ENCODE results near the gene GLI1. TPM values are rescaled to one million over a fixed set of nuclear protein-coding genes. Genes with fewer than 3 reads are reported as not detected.
"Not testable (repeated sequence)": the region's sequence is repeated elsewhere in the genome, so short reads cannot be mapped to it uniquely, and the experiment has no call there.

GLI1 gene
- total and polyA plus RNA-seq, 2 of the 13 experiments (the other 11 are each of a cell fraction or from before 2014, with no cell fraction given): 0.09 to 0.20 TPM

DNA sequence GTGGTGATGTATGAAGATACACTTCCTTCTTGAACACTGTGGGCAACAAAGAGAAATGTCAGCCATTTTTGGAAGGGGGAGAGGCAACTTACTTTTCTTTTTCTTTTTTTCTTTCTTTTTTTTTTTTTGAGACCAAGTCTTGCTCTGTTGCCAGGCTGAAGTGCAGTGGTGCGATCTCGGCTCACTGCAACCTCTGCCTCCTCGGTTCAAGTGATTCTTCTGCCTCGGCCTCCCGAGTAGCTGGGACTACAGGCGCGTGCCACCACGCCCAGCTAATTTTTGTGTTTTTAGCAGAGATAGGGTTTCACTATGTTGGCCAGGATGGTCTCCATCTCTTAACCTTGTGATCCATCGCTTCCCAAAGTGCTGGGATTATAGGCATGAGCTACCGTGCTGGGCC lies 58.1 kb downstream of the GLI1 start:
- peaks cover 20 to 46% of the 10 kb centered on the region in 2 experiments for H3K36me3 ChIP-seq (replicated peaks in 1 of 2; ENCODE audit: control insufficient read depth in 1 of 2, insufficient read depth in 2 of 2, low read length in 2 of 2)
- POLR2A ChIA-PET: interaction anchor here (1.0 to 7.8 kb wide), 9 partner anchors 14 to 83 kb away, joined by 3 to 90 read pairs (median 4); partner anchors contain the start of genes DCTN2, INHBC and PIP4K2C
- H3K27me3 ChIP-seq (ENCODE audit: control insufficient read depth in 1 of 2, insufficient read depth in 2 of 2, low read length in 2 of 2); in situ Hi-C loops (cut with HindIII; ENCODE audit: extremely low pct_ligation_motif_present, low pct_unique_long_range_greater_than_20kb); CTCF ChIA-PET (ENCODE audit: low intra/inter-chr PET ratio, low total read pairs); BruUV-seq (replicated peaks); ATAC-seq; intact Hi-C loops (cut with micrococcal nuclease; ENCODE audit: unreplicated experiment); DNase-seq (ENCODE audit: low spot score); H3K27ac ChIP-seq (ENCODE audit: extremely low read length, insufficient read depth, low read length); FAIRE-seq; H3K4me3 ChIP-seq (replicated peaks in 1 of 3; ENCODE audit: insufficient read depth in 1 of 3, low read depth in 2 of 3, low read length in 3 of 3); H2AFZ ChIP-seq (ENCODE audit: low read length); H3K9me3 ChIP-seq (ENCODE audit: low read length): not testable (repeated sequence)
- peak overlapping the region; percentile 100; the same call in 1 of the 2 replicates for H3K9ac ChIP-seq (ENCODE audit: insufficient read depth, low read depth, low read length)
- H3K79me2 ChIP-seq (ENCODE audit: insufficient read depth, low read length): peaks cover 24% of the 10 kb centered on the region
- H3K4me2 ChIP-seq (ENCODE audit: low read depth, low read length): peak overlapping the region; percentile 85; the same call in 1 of the 2 replicates
- peak; percentile 21; the same call in 1 of the 2 replicates for TF ChIP-seq POLR2G (IDR thresholded peaks at IDR 0.05; ENCODE audit: low read depth, low read length)
- peak; percentile 63 for TF ChIP-seq RBFOX2 (IDR thresholded peaks at IDR 0.05; ENCODE audit: low read depth, low read length)
- WGBS (ENCODE audit: low lambda C conversion rate): 93% methylated on average over 10 of the region's 10 CpGs
- peaks cover 31% of the 10 kb centered on the region for H3K4me1 ChIP-seq (ENCODE audit: insufficient read depth, low read length)
- H4K20me1 ChIP-seq (ENCODE audit: insufficient read depth, low read length): peaks cover 35% of the 10 kb centered on the region

DNA sequence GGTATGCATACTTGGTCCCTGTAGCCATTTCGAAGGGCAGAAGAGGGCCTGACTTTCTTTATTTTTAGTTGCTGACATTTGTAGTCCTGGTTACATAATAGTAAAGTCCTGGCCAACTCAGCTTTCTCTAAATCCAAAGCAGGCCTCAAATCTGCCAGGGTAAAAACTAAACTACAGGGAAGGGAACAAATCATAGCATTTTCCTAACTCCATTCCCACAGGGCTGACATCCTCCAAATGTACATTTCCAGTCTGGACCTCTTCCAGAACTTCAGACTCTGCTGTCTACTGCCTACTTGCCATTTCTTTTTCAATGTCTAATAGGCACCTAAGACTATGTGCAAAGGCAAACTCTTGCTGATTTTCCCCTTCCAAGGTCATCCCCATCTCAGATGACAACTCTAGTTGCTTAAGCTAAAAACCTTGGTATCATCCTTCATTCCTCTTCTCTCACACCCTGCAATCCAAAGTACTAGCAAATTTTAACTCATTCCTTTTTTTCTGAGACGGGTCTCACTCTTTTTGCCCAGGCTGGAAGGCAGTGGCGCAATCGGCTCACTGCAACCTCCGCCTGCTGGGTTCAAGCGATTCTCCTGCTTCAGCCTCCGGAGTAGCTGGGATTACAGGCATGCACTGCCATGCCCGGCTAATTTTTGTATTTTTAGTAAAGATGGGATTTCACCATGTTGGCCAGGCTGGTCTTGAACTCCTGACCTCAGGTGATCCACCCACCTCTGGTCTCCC lies 58.8 kb downstream of the GLI1 start:
- DNase-seq (ENCODE audit: low spot score) (no peak), FAIRE-seq (no peak), ATAC-seq (no peak)
- Histone ChIP-seq H3K79me2 (ENCODE audit: insufficient read depth, low read length) (peaks cover 27% of the 10 kb centered on the region), H3K9ac (ENCODE audit: insufficient read depth, low read depth, low read length) (peak overlapping the region; percentile 100; the same call in 1 of the 2 replicates), H3K4me2 (ENCODE audit: low read depth, low read length) (peak overlapping the region; percentile 85), H3K9me3 (ENCODE audit: low read length) (no peaks in the 10 kb centered on the region), H3K27ac (ENCODE audit: extremely low read length, insufficient read depth, low read length) (peak overlapping the region; percentile 97), H3K4me3 (replicated peaks in 1 of 3; ENCODE audit: insufficient read depth in 1 of 3, low read depth in 2 of 3, low read length in 3 of 3) (peak overlapping the region; percentile 70 to 99 (median 97)), H3K27me3 (ENCODE audit: control insufficient read depth in 1 of 2, insufficient read depth in 2 of 2, low read length in 2 of 2) (no peaks in the 10 kb centered on the region; a peak in 1 of 5 replicates), H2AFZ (ENCODE audit: low read length) (no peak overlapping the region), H3K36me3 (replicated peaks in 1 of 2; ENCODE audit: control insufficient read depth in 1 of 2, insufficient read depth in 2 of 2, low read length in 2 of 2) (peaks cover 18 to 40% of the 10 kb centered on the region in 2 experiments), H4K20me1 (ENCODE audit: insufficient read depth, low read length) (peaks cover 35% of the 10 kb centered on the region), H3K4me1 (ENCODE audit: insufficient read depth, low read length) (peaks cover 31% of the 10 kb centered on the region)
- POLR2A ChIA-PET: interaction anchor here (1.0 to 7.8 kb wide), 8 partner anchors 14 to 73 kb away, joined by 3 to 90 read pairs (median 10); partner anchors contain the start of genes DCTN2, INHBE and PIP4K2C
- BruUV-seq (replicated peaks): no TSS peak
- 67% methylated on average over 8 of the region's 8 CpGs for WGBS (ENCODE audit: low lambda C conversion rate)
- in situ Hi-C loops (cut with HindIII; ENCODE audit: extremely low pct_ligation_motif_present, low pct_unique_long_range_greater_than_20kb) (no loop called here), intact Hi-C loops (cut with micrococcal nuclease; ENCODE audit: unreplicated experiment) (no loop called here)
- CTCF ChIA-PET (ENCODE audit: low intra/inter-chr PET ratio, low total read pairs): no interaction called here
- TF ChIP-seq ZNF747 (CRISPR knock-in tag; IDR thresholded peaks at IDR 0.05; ENCODE audit: borderline replicate concordance) (no peak), ZNF569 (CRISPR knock-in tag; IDR thresholded peaks at IDR 0.05; ENCODE audit: borderline replicate concordance) (no peak), CEBPB (IDR thresholded peaks at IDR 0.05; ENCODE audit: borderline replicate concordance, low read depth, low read length) (0 out of 2 replicates have a peak, but pooled peaks have one; percentile 44), RBFOX2 (IDR thresholded peaks at IDR 0.05; ENCODE audit: low read depth, low read length) (peak; percentile 63), HOMEZ (CRISPR knock-in tag; IDR thresholded peaks at IDR 0.05; ENCODE audit: low read depth) (no peak), STAT6 (CRISPR knock-in tag; IDR thresholded peaks at IDR 0.05; ENCODE audit: borderline replicate concordance) (no peak), CEBPG (CRISPR knock-in tag; IDR thresholded peaks at IDR 0.05) (0 out of 2 replicates have a peak, but pooled peaks have one; percentile 36)

Measured in HepG2 (cell line).